ENCODE results near the gene PRPF18. TPM values are rescaled to one million over a fixed set of nuclear protein-coding genes. Genes with fewer than 3 reads are reported as not detected.

Gene PRPF18
- total and polyA plus RNA-seq, 2 donors (not counting 1 experiment from before 2014, with no cell fraction given), result 12.2 to 28.9 TPM

DNA sequence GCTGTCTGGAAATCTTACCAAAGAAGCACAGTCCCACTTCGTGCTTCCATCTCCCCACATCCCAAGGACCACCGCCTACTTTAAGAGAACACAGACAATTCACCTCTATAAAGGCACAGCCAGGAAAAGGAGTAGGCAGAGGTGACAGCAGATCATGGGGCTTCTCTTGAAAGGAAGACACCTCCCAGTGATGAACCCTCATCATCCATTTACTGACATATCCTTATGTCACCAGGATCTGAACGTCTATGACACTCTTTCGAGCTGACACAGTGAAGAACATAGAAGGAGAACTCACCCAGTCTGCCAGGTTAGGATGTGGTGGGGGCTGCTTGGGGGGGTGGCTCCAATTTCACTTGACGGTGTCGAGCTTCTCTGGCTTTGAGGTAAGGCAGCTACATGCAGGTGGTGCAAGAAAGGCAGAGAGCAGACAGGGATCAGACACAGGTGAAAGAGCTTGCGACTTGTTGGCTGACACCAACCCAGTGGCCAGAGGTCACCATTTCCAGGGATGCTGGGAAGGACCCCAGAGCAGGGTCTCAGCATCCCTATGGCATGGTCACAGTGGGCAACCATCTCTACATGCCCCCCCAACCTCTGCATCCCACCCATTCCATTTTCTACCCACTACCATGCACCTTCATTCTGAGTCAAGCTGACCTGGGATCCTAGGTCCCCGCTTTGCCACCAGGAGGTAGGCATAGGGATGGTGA is 67.5 kb downstream of the PRPF18 start:
- H3K9ac ChIP-seq (ENCODE audit: low read length), result no peak overlapping the region
- H3K9me3 Mint-ChIP-seq (ENCODE audit: insufficient read depth), result no peaks in the 10 kb centered on the region
- peaks cover 0 to 4% of the 10 kb centered on the region in 2 experiments for H3K36me3 ChIP-seq (replicated peaks in 1 of 2; ENCODE audit: control extremely low read depth in 1 of 2, control insufficient read depth in 1 of 2, extremely low read depth in 1 of 2, insufficient read depth in 2 of 2, low read length in 1 of 2)
- peaks cover 2% of the 10 kb centered on the region for H3K4me1 Mint-ChIP-seq
- DNase-seq, result no peak
- H3K27me3 Mint-ChIP-seq, result no peaks in the 10 kb centered on the region
- intact Hi-C loops (cut with micrococcal nuclease), result no loop called here
- peak overlapping the region; percentile 12 for H3K27ac Mint-ChIP-seq
- H3K4me3 Mint-ChIP-seq, result no peak overlapping the region
- TF ChIP-seq, protein P1, sequence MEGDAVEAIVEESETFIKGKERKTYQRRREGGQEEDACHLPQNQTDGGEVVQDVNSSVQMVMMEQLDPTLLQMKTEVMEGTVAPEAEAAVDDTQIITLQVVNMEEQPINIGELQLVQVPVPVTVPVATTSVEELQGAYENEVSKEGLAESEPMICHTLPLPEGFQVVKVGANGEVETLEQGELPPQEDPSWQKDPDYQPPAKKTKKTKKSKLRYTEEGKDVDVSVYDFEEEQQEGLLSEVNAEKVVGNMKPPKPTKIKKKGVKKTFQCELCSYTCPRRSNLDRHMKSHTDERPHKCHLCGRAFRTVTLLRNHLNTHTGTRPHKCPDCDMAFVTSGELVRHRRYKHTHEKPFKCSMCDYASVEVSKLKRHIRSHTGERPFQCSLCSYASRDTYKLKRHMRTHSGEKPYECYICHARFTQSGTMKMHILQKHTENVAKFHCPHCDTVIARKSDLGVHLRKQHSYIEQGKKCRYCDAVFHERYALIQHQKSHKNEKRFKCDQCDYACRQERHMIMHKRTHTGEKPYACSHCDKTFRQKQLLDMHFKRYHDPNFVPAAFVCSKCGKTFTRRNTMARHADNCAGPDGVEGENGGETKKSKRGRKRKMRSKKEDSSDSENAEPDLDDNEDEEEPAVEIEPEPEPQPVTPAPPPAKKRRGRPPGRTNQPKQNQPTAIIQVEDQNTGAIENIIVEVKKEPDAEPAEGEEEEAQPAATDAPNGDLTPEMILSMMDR (IDR thresholded peaks at IDR 0.05), result no peak
- TF ChIP-seq EZH2 (IDR thresholded peaks at IDR 0.05; ENCODE audit: borderline replicate concordance, insufficient read depth, low read depth, low read length, poor library complexity, severe bottlenecking), result no peak
- H3K9me3 ChIP-seq (ENCODE audit: control extremely low read depth in 1 of 3, control insufficient read depth in 2 of 3, insufficient read depth in 1 of 3, low read length in 2 of 3), result no peaks in the 10 kb centered on the region
- H3K27ac ChIP-seq (ENCODE audit: low read length in 2 of 2), result no peak overlapping the region
- no peaks in the 10 kb centered on the region for H3K27me3 ChIP-seq (replicated peaks in 1 of 4; ENCODE audit: control extremely low read depth in 1 of 4, control insufficient read depth in 3 of 4, insufficient read depth in 4 of 4, low read length in 3 of 4)
- peaks cover 3 to 4% of the 10 kb centered on the region in 2 donors for H3K4me1 ChIP-seq (ENCODE audit: control insufficient read depth in 2 of 2, insufficient read depth in 2 of 2, low read length in 2 of 2)
- no peak for ATAC-seq (ENCODE audit: low read depth)
- H3K4me2 ChIP-seq (replicated peaks; ENCODE audit: low read depth, low read length, poor library complexity, severe bottlenecking), result no peak overlapping the region
- no peak overlapping the region for H3K4me3 ChIP-seq (ENCODE audit: control extremely low read depth in 1 of 5, extremely low read depth in 1 of 5, insufficient read depth in 1 of 5, low read depth in 2 of 5, low read length in 4 of 5)
- H2AFZ ChIP-seq (ENCODE audit: insufficient read depth, low read depth, low read length, poor library complexity, severe bottlenecking), result no peak overlapping the region
- WGBS (ENCODE audit: insufficient coverage), result 97% methylated on average over 6 of the region's 8 CpGs
- CTCF ChIA-PET, result interaction anchor here (1.1 to 1.2 kb wide), 2 partner anchors 9 to 14 kb away, joined by 3 read pairs; no protein-coding TSS in a partner anchor
- H4K20me1 ChIP-seq (ENCODE audit: control insufficient read depth, insufficient read depth, low read length, poor library complexity, severe bottlenecking), result no peaks in the 10 kb centered on the region
- POLR2A ChIA-PET, result no interaction called here
- H3K79me2 ChIP-seq (ENCODE audit: control insufficient read depth, insufficient read depth, low read length), result no peaks in the 10 kb centered on the region

DNA sequence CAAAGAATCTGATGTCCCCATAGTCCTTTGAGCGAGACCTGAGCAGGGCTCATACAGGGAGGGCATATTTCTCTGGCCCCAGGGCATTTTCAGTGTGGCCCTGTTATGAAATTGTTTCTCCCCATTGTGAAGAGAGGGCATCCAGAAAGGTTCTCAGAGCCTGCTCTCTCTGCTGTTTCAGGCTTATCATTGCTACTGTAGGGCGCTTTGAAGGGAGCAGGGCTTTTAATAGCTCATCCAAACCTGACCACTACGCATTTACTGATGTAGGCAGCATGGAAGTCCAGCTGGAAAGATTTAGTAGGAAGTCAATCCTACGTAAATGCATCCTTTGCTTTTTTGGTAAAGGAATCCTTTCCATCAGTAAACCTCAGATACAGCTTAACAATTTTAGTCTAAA is 68.1 kb downstream of the PRPF18 start:
- Histone ChIP-seq H2AFZ (ENCODE audit: insufficient read depth, low read depth, low read length, poor library complexity, severe bottlenecking) (no peak overlapping the region), H3K9me3 (ENCODE audit: control extremely low read depth in 1 of 3, control insufficient read depth in 2 of 3, insufficient read depth in 1 of 3, low read length in 2 of 3) (no peaks in the 10 kb centered on the region), H3K4me1 (ENCODE audit: control insufficient read depth in 2 of 2, insufficient read depth in 2 of 2, low read length in 2 of 2) (peaks cover 7 to 10% of the 10 kb centered on the region in 2 donors), H3K9ac (ENCODE audit: low read length) (no peak overlapping the region), H3K36me3 (replicated peaks in 1 of 2; ENCODE audit: control extremely low read depth in 1 of 2, control insufficient read depth in 1 of 2, extremely low read depth in 1 of 2, insufficient read depth in 2 of 2, low read length in 1 of 2) (peaks cover 0 to 4% of the 10 kb centered on the region in 2 experiments), H4K20me1 (ENCODE audit: control insufficient read depth, insufficient read depth, low read length, poor library complexity, severe bottlenecking) (no peaks in the 10 kb centered on the region), H3K79me2 (ENCODE audit: control insufficient read depth, insufficient read depth, low read length) (no peaks in the 10 kb centered on the region), H3K27ac (ENCODE audit: low read length in 2 of 2) (no peak overlapping the region), H3K27me3 (replicated peaks in 1 of 4; ENCODE audit: control extremely low read depth in 1 of 4, control insufficient read depth in 3 of 4, insufficient read depth in 4 of 4, low read length in 3 of 4) (peaks cover 0 to 4% (median 0%) of the 10 kb centered on the region in 4 experiments), H3K4me2 (replicated peaks; ENCODE audit: low read depth, low read length, poor library complexity, severe bottlenecking) (no peak overlapping the region), H3K4me3 (ENCODE audit: control extremely low read depth in 1 of 5, extremely low read depth in 1 of 5, insufficient read depth in 1 of 5, low read depth in 2 of 5, low read length in 4 of 5) (no peak overlapping the region)
- POLR2A ChIA-PET, result no interaction called here
- H3K4me1 Mint-ChIP-seq, result peaks cover 4% of the 10 kb centered on the region
- ATAC-seq (ENCODE audit: low read depth), result no peak
- no peak for DNase-seq
- H3K9me3 Mint-ChIP-seq (ENCODE audit: insufficient read depth), result no peaks in the 10 kb centered on the region
- intact Hi-C loops (cut with micrococcal nuclease), result no loop called here
- no peak overlapping the region for H3K27ac Mint-ChIP-seq
- no peaks in the 10 kb centered on the region for H3K27me3 Mint-ChIP-seq
- TF ChIP-seq, protein P1 (IDR thresholded peaks at IDR 0.05), result no peak
- no peak for TF ChIP-seq EZH2 (IDR thresholded peaks at IDR 0.05; ENCODE audit: borderline replicate concordance, insufficient read depth, low read depth, low read length, poor library complexity, severe bottlenecking)
- 94% methylated on average over 1 of the region's 4 CpGs for WGBS (ENCODE audit: insufficient coverage)
- CTCF ChIA-PET, result interaction anchor here (1.1 to 1.2 kb wide), 2 partner anchors 8 to 14 kb away, joined by 3 read pairs; no protein-coding TSS in a partner anchor
- H3K4me3 Mint-ChIP-seq, result no peak overlapping the region
